OCI-LY7 (cell line): ENCODE results near the gene CPTP.

Source experiments
- EZH2phosphoT487 ChIP-seq: fragments of 200-600 bp; sonication (generic); IDR thresholded peaks from 2 replicates; pipeline ENCODE4 v1.6.1; 2018; ENCODE audit warnings: low read depth, borderline replicate concordance, mild to moderate bottlenecking, mixed run types, antibody characterized with exemption, low read length, moderate library complexity, mixed read lengths
- TF ChIP-seq, protein P1 (sequence below): fragments of 200-600 bp; sonication (generic); conservative IDR thresholded peaks from 2 replicates; pipeline ENCODE4 v1.5.1; 2014; ENCODE audit warnings: mild to moderate bottlenecking, antibody characterized with exemption, low read length, moderate library complexity, mixed read lengths

DNA sequence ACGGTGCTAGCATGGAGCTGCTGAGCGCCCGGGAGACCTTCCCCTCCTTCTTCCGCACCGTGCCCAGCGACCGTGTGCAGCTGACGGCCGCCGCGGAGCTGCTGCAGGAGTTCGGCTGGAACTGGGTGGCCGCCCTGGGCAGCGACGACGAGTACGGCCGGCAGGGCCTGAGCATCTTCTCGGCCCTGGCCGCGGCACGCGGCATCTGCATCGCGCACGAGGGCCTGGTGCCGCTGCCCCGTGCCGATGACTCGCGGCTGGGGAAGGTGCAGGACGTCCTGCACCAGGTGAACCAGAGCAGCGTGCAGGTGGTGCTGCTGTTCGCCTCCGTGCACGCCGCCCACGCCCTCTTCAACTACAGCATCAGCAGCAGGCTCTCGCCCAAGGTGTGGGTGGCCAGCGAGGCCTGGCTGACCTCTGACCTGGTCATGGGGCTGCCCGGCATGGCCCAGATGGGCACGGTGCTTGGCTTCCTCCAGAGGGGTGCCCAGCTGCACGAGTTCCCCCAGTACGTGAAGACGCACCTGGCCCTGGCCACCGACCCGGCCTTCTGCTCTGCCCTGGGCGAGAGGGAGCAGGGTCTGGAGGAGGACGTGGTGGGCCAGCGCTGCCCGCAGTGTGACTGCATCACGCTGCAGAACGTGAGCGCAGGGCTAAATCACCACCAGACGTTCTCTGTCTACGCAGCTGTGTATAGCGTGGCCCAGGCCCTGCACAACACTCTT lies 7.6 kb downstream of the CPTP start:
- TF ChIP-seq, protein P1, sequence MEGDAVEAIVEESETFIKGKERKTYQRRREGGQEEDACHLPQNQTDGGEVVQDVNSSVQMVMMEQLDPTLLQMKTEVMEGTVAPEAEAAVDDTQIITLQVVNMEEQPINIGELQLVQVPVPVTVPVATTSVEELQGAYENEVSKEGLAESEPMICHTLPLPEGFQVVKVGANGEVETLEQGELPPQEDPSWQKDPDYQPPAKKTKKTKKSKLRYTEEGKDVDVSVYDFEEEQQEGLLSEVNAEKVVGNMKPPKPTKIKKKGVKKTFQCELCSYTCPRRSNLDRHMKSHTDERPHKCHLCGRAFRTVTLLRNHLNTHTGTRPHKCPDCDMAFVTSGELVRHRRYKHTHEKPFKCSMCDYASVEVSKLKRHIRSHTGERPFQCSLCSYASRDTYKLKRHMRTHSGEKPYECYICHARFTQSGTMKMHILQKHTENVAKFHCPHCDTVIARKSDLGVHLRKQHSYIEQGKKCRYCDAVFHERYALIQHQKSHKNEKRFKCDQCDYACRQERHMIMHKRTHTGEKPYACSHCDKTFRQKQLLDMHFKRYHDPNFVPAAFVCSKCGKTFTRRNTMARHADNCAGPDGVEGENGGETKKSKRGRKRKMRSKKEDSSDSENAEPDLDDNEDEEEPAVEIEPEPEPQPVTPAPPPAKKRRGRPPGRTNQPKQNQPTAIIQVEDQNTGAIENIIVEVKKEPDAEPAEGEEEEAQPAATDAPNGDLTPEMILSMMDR, result no peak
- no peak for TF ChIP-seq EZH2phosphoT487
